H1 (cell line): ENCODE measurements around the gene TNNC1. TPM values are rescaled to one million over a fixed set of nuclear protein-coding genes. Genes with fewer than 3 reads are reported as not detected.

Experiments
- CTCF ChIA-PET: fragments of 300-600 bp; sonication (Branson Sonifier 250); formaldehyde crosslinking; loops from one replicate; lab custom pipeline; 2021; ENCODE audit not compliant: partially characterized antibody; lab: Charles Lee
- POLR2A ChIA-PET: fragments of 300-600 bp; sonication (Branson Sonifier 250); formaldehyde crosslinking; loops from one replicate; lab custom pipeline; 2021; ENCODE audit warnings: inconsistent platforms; ENCODE audit not compliant: partially characterized antibody; lab: Charles Lee
- DNase-seq, 2 experiments: peaks; one replicate each; pipeline versions ENCODE4 v3.0.0 to v3.0.0-alpha.2; 2010 to 2022; ENCODE audit warnings: low spot score in 2 of 2, low read depth in 1 of 2, mixed read lengths in 1 of 2
- FAIRE-seq: peaks from 2 replicates; lab custom pipeline; 2011; peaks lifted over from hg19 to GRCh38; lab: Jason Lieb, UNC
- H2AFZ ChIP-seq: 2 replicates; pipeline ENCODE4 v1.8.1; 2012; ENCODE audit warnings: low read length, inconsistent platforms
- H2AK5ac ChIP-seq: 2 replicates; pipeline ENCODE4 v1.6.1; 2013; ENCODE audit warnings: low read depth, low read length
- H2BK120ac ChIP-seq: replicated peaks from 2 replicates; pipeline ENCODE3; 2013; ENCODE audit warnings: low read depth, low read length, inconsistent platforms
- H2BK12ac ChIP-seq: 2 replicates; pipeline ENCODE4 v1.6.1; 2013; ENCODE audit warnings: low read depth, low read length
- H2BK15ac ChIP-seq: 2 replicates; pipeline ENCODE4 v1.6.1; 2013; ENCODE audit warnings: low read length
- H2BK20ac ChIP-seq: 2 replicates; pipeline ENCODE4 v1.6.1; 2013; ENCODE audit warnings: low read length
- H2BK5ac ChIP-seq: 2 replicates; pipeline ENCODE4 v1.6.1; 2013; ENCODE audit warnings: low read depth, low read length
- H3K14ac ChIP-seq: 2 replicates; pipeline ENCODE4 v1.6.1; 2013; ENCODE audit warnings: inconsistent platforms; ENCODE audit not compliant: insufficient read length
- H3K18ac ChIP-seq: 2 replicates; pipeline ENCODE4 v1.6.1; 2013; ENCODE audit warnings: low read length; ENCODE audit errors: extremely low read depth
- H3K23ac ChIP-seq: 2 replicates; pipeline ENCODE4 v1.6.1; 2013; ENCODE audit warnings: inconsistent platforms; ENCODE audit not compliant: insufficient read length
- H3K23me2 ChIP-seq: 2 replicates; pipeline ENCODE4 v1.6.1; 2013; ENCODE audit warnings: low read depth, low read length
- H3K27ac ChIP-seq: 2 replicates; pipeline ENCODE4 v1.6.1; 2011; ENCODE audit warnings: low read depth, low read length, inconsistent platforms
- H3K27me3 ChIP-seq, 4 experiments: replicated peaks in 1 of 4; 1 replicate in 1 of 4; 2 replicates in 3 of 4; pipeline versions ENCODE4 v1.6.1 to v1.8.1; 2011 to 2013; ENCODE audit warnings: low read length in 3 of 4, mild to moderate bottlenecking in 3 of 4, inconsistent platforms in 2 of 4, mixed read lengths in 2 of 4, moderate library complexity in 1 of 4; ENCODE audit not compliant: control insufficient read depth in 3 of 4, insufficient read depth in 3 of 4; ENCODE audit errors: extremely low read depth in 1 of 4
- H3K36me3 ChIP-seq, 4 experiments: 2 replicates each; pipeline versions ENCODE4 v1.6.1 to v1.8.1; 2011 to 2013; ENCODE audit warnings: mild to moderate bottlenecking in 4 of 4, low read length in 3 of 4, moderate library complexity in 2 of 4, control low read depth in 1 of 4, inconsistent platforms in 1 of 4; ENCODE audit not compliant: insufficient read depth in 4 of 4, control insufficient read depth in 2 of 4
- H3K4ac ChIP-seq: replicated peaks from 2 replicates; pipeline ENCODE3; 2013; ENCODE audit warnings: low read length, low read depth, mixed read lengths, inconsistent platforms; ENCODE audit not compliant: insufficient read length
- H3K4me1 ChIP-seq, 4 experiments: replicated peaks in 1 of 4; 1 replicate in 1 of 4; 2 replicates in 3 of 4; pipeline versions ENCODE4 v1.6.1 to v1.8.1; 2011 to 2013; ENCODE audit warnings: low read length in 3 of 4, inconsistent platforms in 2 of 4, mixed read lengths in 1 of 4; ENCODE audit not compliant: insufficient read depth in 4 of 4, control insufficient read depth in 3 of 4
- H3K4me2 ChIP-seq, 2 experiments: 2 replicates each; pipeline versions ENCODE4 v1.6.1 to v1.8.1; 2011 to 2013; ENCODE audit warnings: low read depth in 2 of 2, low read length in 2 of 2, control low read depth in 1 of 2, inconsistent platforms in 1 of 2, mild to moderate bottlenecking in 1 of 2; ENCODE audit not compliant: insufficient read depth in 1 of 2
- H3K4me3 ChIP-seq, 4 experiments: fragments of 200-600, 300-600 bp in 1 of 4; sonication (generic), shearing (Covaris generic), sonication (Bioruptor Twin) in 1 of 4; 2 replicates each; pipeline versions ENCODE4 v1.5.1 to v1.8.1; 2011 to 2016; ENCODE audit warnings: low read length in 4 of 4, low read depth in 3 of 4, control low read depth in 2 of 4, inconsistent platforms in 2 of 4, mild to moderate bottlenecking in 2 of 4, mixed read lengths in 1 of 4, moderate library complexity in 1 of 4; ENCODE audit not compliant: insufficient read depth in 2 of 4; ENCODE audit errors: extremely low read depth in 1 of 4
- H3K56ac ChIP-seq: replicated peaks from 2 replicates; pipeline ENCODE3; 2013; ENCODE audit warnings: low read depth, mild to moderate bottlenecking, mixed read lengths, low read length, inconsistent platforms; ENCODE audit not compliant: insufficient read length
- H3K79me1 ChIP-seq: 2 replicates; pipeline ENCODE4 v1.6.1; 2013; ENCODE audit warnings: low read depth, low read length, control low read depth
- H3K79me2 ChIP-seq, 2 experiments: 2 replicates each; pipeline versions ENCODE4 v1.6.1 to v1.8.1; 2012 to 2013; ENCODE audit warnings: low read length in 2 of 2, mild to moderate bottlenecking in 2 of 2, inconsistent platforms in 1 of 2; ENCODE audit not compliant: insufficient read depth in 2 of 2, control insufficient read depth in 1 of 2
- H3K9ac ChIP-seq, 4 experiments: replicated peaks in 1 of 4; 1 replicate in 1 of 4; 2 replicates in 3 of 4; pipeline versions ENCODE4 v1.6.1 to v1.8.1; 2011 to 2013; ENCODE audit warnings: low read depth in 3 of 4, low read length in 3 of 4, control low read depth in 2 of 4, mild to moderate bottlenecking in 2 of 4, moderate library complexity in 2 of 4, inconsistent platforms in 1 of 4; ENCODE audit errors: extremely low read depth in 1 of 4
- H3K9me3 ChIP-seq, 2 experiments: 2 replicates each; pipeline versions ENCODE4 v1.6.1 to v1.8.1; 2012 to 2013; ENCODE audit warnings: mild to moderate bottlenecking in 2 of 2, moderate library complexity in 2 of 2, control low read depth in 1 of 2, inconsistent platforms in 1 of 2, low read depth in 1 of 2, low read length in 1 of 2, mixed read lengths in 1 of 2; ENCODE audit not compliant: insufficient read depth in 2 of 2
- H4K20me1 ChIP-seq, 2 experiments: replicated peaks in 1 of 2; 2 replicates each; pipeline versions ENCODE3 to v1.8.1; 2011 to 2013; ENCODE audit warnings: inconsistent platforms in 2 of 2, low read length in 2 of 2, mild to moderate bottlenecking in 1 of 2; ENCODE audit not compliant: insufficient read depth in 2 of 2, control insufficient read depth in 1 of 2
- H4K5ac ChIP-seq: 2 replicates; pipeline ENCODE4 v1.6.1; 2013; ENCODE audit warnings: low read length, low read depth, mixed read lengths, inconsistent platforms; ENCODE audit not compliant: insufficient read length
- H4K8ac ChIP-seq: 2 replicates; pipeline ENCODE4 v1.8.0; 2013; ENCODE audit warnings: mild to moderate bottlenecking, moderate library complexity, low read length, inconsistent platforms; ENCODE audit not compliant: insufficient read depth; ENCODE audit errors: extremely low read depth
- H4K91ac ChIP-seq: replicated peaks from 2 replicates; pipeline ENCODE3; 2013; ENCODE audit warnings: low read length, mixed read lengths, inconsistent platforms; ENCODE audit not compliant: insufficient read length
- BCL11A ChIP-seq, 2 experiments: IDR thresholded peaks; one replicate each; pipeline ENCODE4 v1.6.1; 2011; ENCODE audit warnings: low read depth in 2 of 2, low read length in 2 of 2, mild to moderate bottlenecking in 2 of 2
- BRCA1 ChIP-seq: IDR thresholded peaks from 2 replicates; pipeline ENCODE4 v1.6.1; 2012; ENCODE audit warnings: low read depth, low read length, improper control_type of control experiment
- CTCF ChIP-seq, 3 experiments: IDR thresholded peaks; 1 replicate in 2 of 3; 2 replicates in 1 of 3; pipeline versions ENCODE4 v1.5.1 to v1.6.1; 2011; ENCODE audit warnings: low read length in 3 of 3, mild to moderate bottlenecking in 3 of 3, inconsistent platforms in 2 of 3, low read depth in 1 of 3, moderate library complexity in 1 of 3; ENCODE audit not compliant: insufficient read depth in 1 of 3; ENCODE audit errors: control extremely low read depth in 1 of 3
- HDAC6 ChIP-seq: IDR thresholded peaks from one replicate; pipeline ENCODE4 v1.7.1; 2012; ENCODE audit warnings: low read depth, mild to moderate bottlenecking, inconsistent platforms, low read length, moderate library complexity
- KDM1A ChIP-seq: fragments of 200-600, 300-600 bp; sonication (generic); IDR thresholded peaks from 2 replicates; pipeline ENCODE4 v1.7.1; 2016; ENCODE audit warnings: mild to moderate bottlenecking, low read length, borderline replicate concordance
- KDM4A ChIP-seq: IDR thresholded peaks from one replicate; pipeline ENCODE4 v1.7.1; 2012; ENCODE audit warnings: low read depth, mild to moderate bottlenecking, moderate library complexity, low read length, inconsistent platforms; ENCODE audit not compliant: severe bottlenecking
- NRF1 ChIP-seq: IDR thresholded peaks from 2 replicates; pipeline ENCODE4 v1.6.1; 2011; ENCODE audit warnings: mild to moderate bottlenecking, low read depth, low read length, improper control_type of control experiment
- TAF1 ChIP-seq: IDR thresholded peaks from 2 replicates; pipeline ENCODE4 v1.6.1; 2011; ENCODE audit warnings: mild to moderate bottlenecking, low read depth, low read length
- WGBS, 2 experiments: shearing (Covaris generic) in 1 of 2; methylation state at CpG; one replicate each; pipeline versions ENCODE4 v1.1.6 to v1.1.7; 2013 to 2015; ENCODE audit warnings: low lambda C conversion rate in 2 of 2, mixed read lengths in 2 of 2, inconsistent platforms in 1 of 2, low coverage in 1 of 2, missing lambda C conversion rate in 1 of 2; ENCODE audit not compliant: insufficient replicate concordance in 2 of 2, insufficient coverage in 1 of 2, insufficient read length in 1 of 2; ENCODE audit errors: extremely low coverage in 1 of 2, missing lambda C conversion rate in 1 of 2; 5-methylcytosine and 5-hydroxymethylcytosine counted together
- polyA plus RNA-seq, 7 experiments: library from polyadenylated mRNA; depleted of rRNA in 3 of 7; stranded (reverse) in 5 of 7; unstranded in 2 of 7; fragments of >200 nt in 5 of 7; fragments of 200-250 nt in 2 of 7; gene quantifications; 1 replicate in 5 of 7; 2 replicates in 1 of 7; 4 replicates in 1 of 7; pipeline versions ENCODE4 v1.2.1 to v1.2.3, GENCODE V29; 2011 to 2013; ENCODE audit warnings: missing spikeins in 2 of 7, mixed read lengths in 2 of 7
- total RNA-seq: library from RNA; stranded (reverse); fragmentation: NEBNext Ultra II Directional; extraction: Animal tissue kit (Norgen Biotek cat#: 25700); gene quantifications from 2 replicates; pipeline ENCODE4 v1.2.1, GENCODE V29; 2021

The TNNC1 gene
- total and polyA plus RNA-seq, 2 of the 8 experiments (the other 6 are each of a cell fraction or from before 2014, with no cell fraction given), result 5.8 to 16.4 TPM

- peak overlapping the region; percentile 70 for H2BK12ac ChIP-seq
- H3K18ac ChIP-seq, result no peak overlapping the region
- H3K79me2 ChIP-seq, result no peaks in the 10 kb centered on the region
- ChIA-PET CTCF (interaction anchor here (0.6 to 12.8 kb wide), 40 partner anchors 7 to 346 kb away, joined by 3 to 109 read pairs (median 4); partner anchors contain the start of genes STAB1 and TNNC1), POLR2A (interaction anchor here (0.9 to 12.3 kb wide), 7 partner anchors 10 to 170 kb away, joined by 3 to 112 read pairs (median 4); no protein-coding TSS in a partner anchor)
- H3K56ac ChIP-seq, result no peak overlapping the region
- no peak overlapping the region for H3K4ac ChIP-seq
- no peak overlapping the region for H3K23ac ChIP-seq
- H4K91ac ChIP-seq, result no peak overlapping the region
- peaks cover 0 to 18% (median 10%) of the 10 kb centered on the region in 4 experiments; a peak in 5 of 7 replicates for H3K4me1 ChIP-seq
- FAIRE-seq, result peak; percentile 69
- no peaks in the 10 kb centered on the region for H4K20me1 ChIP-seq
- H3K14ac ChIP-seq, result no peak overlapping the region
- H4K5ac ChIP-seq, result no peak overlapping the region
- H4K8ac ChIP-seq, result no peak overlapping the region
- H3K9me3 ChIP-seq, result no peaks in the 10 kb centered on the region
- peaks cover 3% of the 10 kb centered on the region; the same call in 1 of the 2 replicates for H3K79me1 ChIP-seq
- H2BK120ac ChIP-seq, result no peak overlapping the region
- H3K23me2 ChIP-seq, result peaks cover 4% of the 10 kb centered on the region; the same call in 1 of the 2 replicates
- no peak overlapping the region for H2AFZ ChIP-seq
- H2BK20ac ChIP-seq, result no peak overlapping the region
- 0 out of 7 replicates have a peak, but pooled peaks cover 0 to 2% (median 0%) of the 10 kb centered on the region in 4 experiments for H3K27me3 ChIP-seq
- H3K9ac ChIP-seq, result no peak overlapping the region; a peak in 1 of 7 replicates
- H3K4me2 ChIP-seq, result no peak overlapping the region
- WGBS, 2 experiments, result 40% methylated on average over 13 of the region's 13 CpGs; no CpG with 5 or more reads in 1 of the 2 experiments
- peak; percentile 75 to 95 for DNase-seq
- H2BK5ac ChIP-seq, result no peak overlapping the region
- no peak overlapping the region for H3K4me3 ChIP-seq
- no peak overlapping the region; the same call in 1 of the 2 replicates for H2BK15ac ChIP-seq
- no peaks in the 10 kb centered on the region for H3K36me3 ChIP-seq
- no peak overlapping the region for H2AK5ac ChIP-seq
- no peak overlapping the region for H3K27ac ChIP-seq
- TF ChIP-seq BRCA1 (no peak), KDM1A (no peak), TAF1 (no peak), KDM4A (no peak), CTCF (IDR thresholded peaks at IDR 0.05; ENCODE audit: control extremely low read depth in 1 of 3, insufficient read depth in 1 of 3, low read depth in 1 of 3, low read length in 3 of 3) (peak in 2 of 3 experiments; percentile 99; a peak in 3 of 4 replicates), BCL11A (IDR thresholded peaks at IDR 0.05; ENCODE audit: low read depth in 2 of 2, low read length in 2 of 2) (no peak), HDAC6 (no peak), NRF1 (no peak)
Measured at GRCh38 chr3:52446631-52447511, 7.0 kb downstream of the TNNC1 start.
